ENCODE data around the gene C2CD3. TPM values are rescaled to one million over a fixed set of nuclear protein-coding genes. Genes with fewer than 3 reads are reported as not detected.

C2CD3 gene
- polyA plus RNA-seq, 3 donors = 0.87 to 12.1 (median 2.9) TPM

- DNase-seq = no peak
- Histone ChIP-seq H4K20me1 (ENCODE audit: insufficient read depth, low read length) (no peaks in the 10 kb centered on the region), H3K36me3 (replicated peaks in 1 of 2; ENCODE audit: control insufficient read depth in 1 of 2, insufficient read depth in 2 of 2, low read length in 2 of 2) (peaks cover under 1 to 2% of the 10 kb centered on the region in 2 donors), H3K4me2 (replicated peaks; ENCODE audit: extremely low read depth, low read length, poor library complexity, severe bottlenecking) (peak overlapping the region; percentile 64), H3K27ac (ENCODE audit: low read depth in 1 of 2, low read length in 2 of 2) (peak overlapping the region; percentile 74 to 94), H3K9me3 (replicated peaks in 1 of 2; ENCODE audit: control insufficient read depth in 1 of 2, insufficient read depth in 1 of 2, low read length in 2 of 2) (no peaks in the 10 kb centered on the region), H3K4me1 (ENCODE audit: control insufficient read depth in 1 of 2, insufficient read depth in 2 of 2, low read length in 2 of 2) (peaks cover 98 to 99% of the 10 kb centered on the region in 2 donors), H3K9ac (ENCODE audit: insufficient read depth, low read length, poor library complexity, severe bottlenecking) (no peak overlapping the region), H2AFZ (ENCODE audit: insufficient read depth, low read depth, low read length, poor library complexity, severe bottlenecking) (no peak overlapping the region), H3K4me3 (replicated peaks in 1 of 3; ENCODE audit: low read depth in 2 of 3, low read length in 3 of 3) (peak overlapping the region in 1 of 3 experiments; percentile 62), H3K27me3 (ENCODE audit: control insufficient read depth in 2 of 2, insufficient read depth in 2 of 2, low read length in 2 of 2) (no peaks in the 10 kb centered on the region), H3K79me2 (ENCODE audit: insufficient read depth, low read length) (peaks cover 4% of the 10 kb centered on the region)
- no peak overlapping the region for H3K27ac Mint-ChIP-seq
- intact Hi-C loops (cut with micrococcal nuclease) = loop anchor here (2.0 to 5.0 kb wide), 2 partner anchors 39 to 40 kb away; partner anchors contain the start of gene UCP2 (in 2 of the 2)
- TF ChIP-seq CTCF (IDR thresholded peaks at IDR 0.05) = no peak
- peaks cover 0 to 4% (median 0%) of the 10 kb centered on the region in 7 donors for H3K9me3 Mint-ChIP-seq
- H3K36me3 Mint-ChIP-seq = peaks cover 7 to 10% of the 10 kb centered on the region in 2 donors
- H3K4me3 Mint-ChIP-seq = no peak overlapping the region
- 92% methylated on average over 5 of the region's 6 CpGs for WGBS (ENCODE audit: insufficient coverage)
- H3K4me1 Mint-ChIP-seq = peaks cover 22% of the 10 kb centered on the region
- no peaks in the 10 kb centered on the region for H3K27me3 Mint-ChIP-seq (ENCODE audit: low read depth in 3 of 3)
Measured at GRCh38 chr11:74021998-74022397, 148.8 kb downstream of the C2CD3 start.

- Histone ChIP-seq H3K4me2 (replicated peaks; ENCODE audit: extremely low read depth, low read length, poor library complexity, severe bottlenecking) (peak overlapping the region; percentile 43), H3K36me3 (replicated peaks in 1 of 2; ENCODE audit: control insufficient read depth in 1 of 2, insufficient read depth in 2 of 2, low read length in 2 of 2) (peaks cover 5 to 13% of the 10 kb centered on the region in 2 donors), H3K79me2 (ENCODE audit: insufficient read depth, low read length) (peaks cover 4% of the 10 kb centered on the region), H4K20me1 (ENCODE audit: insufficient read depth, low read length) (no peaks in the 10 kb centered on the region), H3K27ac (ENCODE audit: low read depth in 1 of 2, low read length in 2 of 2) (peak overlapping the region; percentile 88 to 94), H3K9ac (ENCODE audit: insufficient read depth, low read length, poor library complexity, severe bottlenecking) (peak overlapping the region; percentile 5), H3K4me1 (ENCODE audit: control insufficient read depth in 1 of 2, insufficient read depth in 2 of 2, low read length in 2 of 2) (peaks cover 84 to 88% of the 10 kb centered on the region in 2 donors), H3K9me3 (replicated peaks in 1 of 2; ENCODE audit: control insufficient read depth in 1 of 2, insufficient read depth in 1 of 2, low read length in 2 of 2) (no peaks in the 10 kb centered on the region), H3K27me3 (ENCODE audit: control insufficient read depth in 2 of 2, insufficient read depth in 2 of 2, low read length in 2 of 2) (no peaks in the 10 kb centered on the region), H2AFZ (ENCODE audit: insufficient read depth, low read depth, low read length, poor library complexity, severe bottlenecking) (no peak overlapping the region), H3K4me3 (replicated peaks in 1 of 3; ENCODE audit: low read depth in 2 of 3, low read length in 3 of 3) (peak overlapping the region in 1 of 3 experiments; percentile 22)
- TF ChIP-seq CTCF (IDR thresholded peaks at IDR 0.05) = no peak
- H3K27me3 Mint-ChIP-seq (ENCODE audit: low read depth in 3 of 3) = no peaks in the 10 kb centered on the region
- H3K36me3 Mint-ChIP-seq = peaks cover 19 to 21% of the 10 kb centered on the region in 2 donors
- H3K9me3 Mint-ChIP-seq = peaks cover 0 to 4% (median 0%) of the 10 kb centered on the region in 7 donors
- peak; percentile 74 to 87 (median 86) for DNase-seq
- H3K27ac Mint-ChIP-seq = no peak overlapping the region
- WGBS (ENCODE audit: insufficient coverage) = 0% methylated on average over 2 of the region's 4 CpGs
- intact Hi-C loops (cut with micrococcal nuclease) = loop anchor here in 1 of 2 donors (5.0 kb wide), 1 partner anchor 38 kb away; the partner anchor contains the start of gene UCP2
- no peak overlapping the region for H3K4me3 Mint-ChIP-seq
- peaks cover 12% of the 10 kb centered on the region for H3K4me1 Mint-ChIP-seq
Measured at GRCh38 chr11:74020539-74020938, 150.3 kb downstream of the C2CD3 start.

All from CD14-positive monocyte (primary cell).